K562 (cell line): Measurements from ENCODE around the gene CNOT4. TPM values are rescaled to one million over a fixed set of nuclear protein-coding genes. Genes with fewer than 3 reads are reported as not detected.

ENCODE experiments used
- ATAC-seq: fragments of 200-7000 bp; cut with Tn5 transposase; 3 replicates; pipeline ENCODE4 v1.9.1; 2020; ENCODE audit warnings: moderate library complexity
- BruUV-seq: library from RNA; stranded (reverse); fragments of 400-500 nt; replicated peaks from 2 replicates; lab custom pipeline; 2021; lab: Mats Ljungman, UMichigan
- CTCF ChIA-PET: fragments of 300-600 bp; formaldehyde crosslinking; extraction: SDS; loops from one replicate; lab custom pipeline; 2021; ENCODE audit warnings: low intra/inter-chr PET ratio; lab: Yijun Ruan, JAX
- POLR2A ChIA-PET: fragments of 300-600, 350-650 bp; sonication (Branson Sonifier 250); formaldehyde crosslinking; extraction: SDS; loops from one replicate; lab custom pipeline; 2021; ENCODE audit warnings: antibody characterized with exemption, inconsistent platforms; lab: Yijun Ruan, JAX
- DNase-seq, 4 experiments: peaks; one replicate each; pipeline versions ENCODE4 v3.0.0 to v3.0.0-alpha.2; 2011 to 2018; ENCODE audit warnings: low spot score in 3 of 4, mixed read lengths in 3 of 4; ENCODE audit errors: extremely low read depth in 1 of 4
- FAIRE-seq: peaks from 2 replicates; lab custom pipeline; 2011; peaks lifted over from hg19 to GRCh38; lab: Jason Lieb, UNC
- H2AFZ ChIP-seq: 2 replicates; pipeline ENCODE4 v1.6.0; 2011; ENCODE audit warnings: low read depth, low read length, control low read depth, inconsistent platforms
- H3K27ac ChIP-seq: fragments of 200-600 bp; 3 replicates; pipeline ENCODE4 v1.8.0; 2011; ENCODE audit warnings: low read depth, mild to moderate bottlenecking, control low read depth, inconsistent platforms, low read length, moderate library complexity, mixed read lengths; ENCODE audit errors: extremely low read depth
- H3K27me3 ChIP-seq, 2 experiments: fragments of 300-600 bp in 1 of 2; 2 replicates in 1 of 2; 3 replicates in 1 of 2; pipeline versions ENCODE4 v1.6.0 to v1.8.0; 2011; ENCODE audit warnings: inconsistent platforms in 2 of 2, low read length in 2 of 2, mild to moderate bottlenecking in 1 of 2, mixed read lengths in 1 of 2, moderate library complexity in 1 of 2; ENCODE audit not compliant: control insufficient read depth in 2 of 2, insufficient read depth in 2 of 2
- H3K36me3 ChIP-seq: fragments of 300-600 bp; 3 replicates; pipeline ENCODE4 v1.8.0; 2011; ENCODE audit warnings: mild to moderate bottlenecking, low read length, inconsistent platforms; ENCODE audit not compliant: control insufficient read depth, insufficient read depth
- H3K4me1 ChIP-seq, 2 experiments: fragments of 200-600 bp in 1 of 2; replicated peaks in 1 of 2; 2 replicates in 1 of 2; 3 replicates in 1 of 2; pipeline versions ENCODE4 v1.5.1 to v1.8.0; 2011; ENCODE audit warnings: inconsistent platforms in 2 of 2, low read length in 2 of 2, mild to moderate bottlenecking in 1 of 2, mixed read lengths in 1 of 2, moderate library complexity in 1 of 2; ENCODE audit not compliant: control insufficient read depth in 2 of 2, insufficient read depth in 2 of 2
- H3K4me2 ChIP-seq: 2 replicates; pipeline ENCODE4 v1.6.1; 2011; ENCODE audit warnings: low read length, control low read depth, inconsistent platforms, mixed read lengths; ENCODE audit not compliant: insufficient read depth
- H3K4me3 ChIP-seq: fragments of 200-600 bp; sonication (generic), shearing (Covaris generic); 2 replicates; pipeline ENCODE4 v1.5.1; 2016; ENCODE audit warnings: control low read depth, inconsistent platforms
- H3K79me2 ChIP-seq: fragments of 200-600 bp; 3 replicates; pipeline ENCODE4 v1.8.0; 2011; ENCODE audit warnings: low read length, inconsistent platforms; ENCODE audit not compliant: control insufficient read depth, insufficient read depth
- H3K9ac ChIP-seq, 2 experiments: 2 replicates each; pipeline versions ENCODE4 v1.6.0 to v1.6.1; 2011; ENCODE audit warnings: low read depth in 2 of 2, low read length in 2 of 2, control low read depth in 1 of 2, inconsistent platforms in 1 of 2, mild to moderate bottlenecking in 1 of 2, mixed read lengths in 1 of 2; ENCODE audit not compliant: insufficient read depth in 1 of 2
- H3K9me1 ChIP-seq: one replicate; pipeline ENCODE4 v1.6.0; 2011; ENCODE audit warnings: inconsistent platforms, mild to moderate bottlenecking, low read length, moderate library complexity; ENCODE audit not compliant: control insufficient read depth, insufficient read depth
- H3K9me3 ChIP-seq: replicated peaks from 2 replicates; pipeline ENCODE4 v1.5.1; 2011; ENCODE audit warnings: low read depth, low read length, inconsistent platforms; ENCODE audit not compliant: control insufficient read depth, insufficient read depth
- H4K20me1 ChIP-seq: replicated peaks from 2 replicates; pipeline ENCODE4 v1.6.1; 2011; ENCODE audit warnings: low read length, inconsistent platforms, mixed read lengths; ENCODE audit not compliant: control insufficient read depth, insufficient read depth
- CCNT2 ChIP-seq: IDR thresholded peaks from 2 replicates; pipeline ENCODE4 v1.6.1; 2011; ENCODE audit warnings: borderline replicate concordance, low read depth, mild to moderate bottlenecking, moderate library complexity, mixed read lengths, low read length; ENCODE audit not compliant: insufficient read length; ENCODE audit errors: extremely low read depth
- EHMT2 ChIP-seq: fragments of 450-650 bp; IDR thresholded peaks from 2 replicates; pipeline ENCODE4 v1.6.1; 2018; ENCODE audit warnings: antibody characterized with exemption
- HMGXB4 ChIP-seq: sonication (generic); formaldehyde crosslinking; IDR thresholded peaks from 2 replicates; pipeline ENCODE4 v1.8.1; 2023; ENCODE audit warnings: mild to moderate bottlenecking, missing genetic modification reagents
- MECOM ChIP-seq: fragments of 250-450 bp; sonication (Bioruptor Pico); IDR thresholded peaks from 2 replicates; pipeline ENCODE4 v1.8.0; 2022; ENCODE audit warnings: inconsistent platforms
- NR2C2 ChIP-seq, 2 experiments: fragments of 200-800 bp in 1 of 2; sonication (Bioruptor generic) in 1 of 2; sonication (generic) in 1 of 2; formaldehyde crosslinking in 1 of 2; IDR thresholded peaks; 2 replicates each; pipeline versions ENCODE4 v1.6.1 to v1.8.0; 2016 to 2022; ENCODE audit warnings: mild to moderate bottlenecking in 1 of 2, missing compliant biosample characterization in 1 of 2, missing genetic modification characterization in 1 of 2, missing genetic modification reagents in 1 of 2
- PHB ChIP-seq: fragments of 250-450 bp; sonication (Bioruptor Pico); IDR thresholded peaks from 2 replicates; pipeline ENCODE4 v1.5.0; 2021
- RCOR1 ChIP-seq, 2 experiments: IDR thresholded peaks; 2 replicates each; pipeline ENCODE4 v1.6.1; 2012; ENCODE audit warnings: low read depth in 2 of 2, low read length in 2 of 2, borderline replicate concordance in 1 of 2, improper control_type of control experiment in 1 of 2
- RUNX1 ChIP-seq: sonication (generic); IDR thresholded peaks from 2 replicates; pipeline ENCODE4 v1.6.1; 2016; ENCODE audit warnings: antibody characterized with exemption, low read depth
- SMC3 ChIP-seq: conservative IDR thresholded peaks from 2 replicates; pipeline ENCODE4 v1.6.1; 2011; ENCODE audit warnings: low read depth, low read length, improper control_type of control experiment; ENCODE audit not compliant: insufficient read depth
- TBP ChIP-seq: optimal IDR thresholded peaks from 2 replicates; pipeline ENCODE3; 2011; ENCODE audit warnings: low read depth, low read length, improper control_type of control experiment
- VEZF1 ChIP-seq: fragments of 200-800 bp; sonication (Bioruptor generic); IDR thresholded peaks from 2 replicates; pipeline ENCODE4 v1.6.1; 2017; ENCODE audit warnings: missing genetic modification characterization, missing compliant biosample characterization
- XRCC5 ChIP-seq: fragments of 200-400 bp; formaldehyde crosslinking; IDR thresholded peaks from 2 replicates; pipeline ENCODE4 v1.6.1; 2017; ENCODE audit warnings: low read depth, mild to moderate bottlenecking, low read length
- ZNF766 ChIP-seq: fragments of 200-800 bp; sonication (Bioruptor generic); conservative IDR thresholded peaks from 2 replicates; pipeline ENCODE4 v1.6.1; 2016; ENCODE audit warnings: missing genetic modification characterization, missing compliant biosample characterization
- WGBS: fragments of 100-300 bp; shearing (Covaris generic); methylation state at CpG from one replicate; pipeline ENCODE4 v1.1.6; 2016; ENCODE audit warnings: low coverage, mixed read lengths; ENCODE audit not compliant: insufficient coverage; ENCODE audit errors: missing lambda C conversion rate; 5-methylcytosine and 5-hydroxymethylcytosine counted together
- in situ Hi-C: fragments of 300-500 bp; cut with MboI; formaldehyde crosslinking; loops from 4 replicates; pipeline ENCODE4 v1.15.0; 2018; ENCODE audit warnings: inconsistent platforms, mixed read lengths
- intact Hi-C: fragments of 100-400 bp; cut with micrococcal nuclease; formaldehyde crosslinking; loops from 2 replicates; pipeline ENCODE4 v1.14.2; 2022
- polyA plus RNA-seq, 8 experiments: library from polyadenylated mRNA; depleted of rRNA in 4 of 8; stranded (reverse) in 5 of 8; unstranded in 3 of 8; fragments of >200 nt; fragmentation: Nextera tagmentation in 2 of 8; fragmentation: Illumina TruSeq in 1 of 8; extraction: Ambion mirVana in 2 of 8; extraction: Trizol in 1 of 8; gene quantifications; 2 replicates each; pipeline versions ENCODE4 v1.2.1 to v1.2.3, GENCODE V29; 2011 to 2014; ENCODE audit warnings: inconsistent platforms in 1 of 8, missing spikeins in 1 of 8
- total RNA-seq, 7 experiments: library from RNA; depleted of rRNA in 6 of 7; stranded (reverse); fragments of >200 nt in 6 of 7; fragmentation: Illumina TruSeq in 2 of 7; extraction: Trizol in 2 of 7; gene quantifications; 2 replicates each; pipeline versions ENCODE4 v1.2.1 to v1.2.3, GENCODE V29; 2011 to 2021; ENCODE audit warnings: low replicate concordance in 1 of 7
- TF ChIP-seq, protein P1 (sequence below): fragments of 450-650 bp; IDR thresholded peaks from 2 replicates; pipeline ENCODE4 v1.7.0; 2016; ENCODE audit warnings: borderline replicate concordance

The CNOT4 gene
- total and polyA plus RNA-seq, 9 of the 15 experiments (the other 6 are each of a cell fraction or from before 2014, with no cell fraction given) = 8.6 to 24.1 (median 15.4) TPM

- ChIA-PET CTCF (interaction anchor here (0.7 to 2.7 kb wide), 2 partner anchors 54 to 62 kb away, joined by 3 to 43 read pairs; no protein-coding TSS in a partner anchor), POLR2A (interaction anchor here (0.6 to 0.9 kb wide), 3 partner anchors 10 to 348 kb away, joined by 3 to 4 read pairs (median 3); no protein-coding TSS in a partner anchor)
- Histone ChIP-seq H3K9me3 (peaks cover 4% of the 10 kb centered on the region; the same call in 1 of the 2 replicates), H3K9me1 (no peaks in the 10 kb centered on the region), H3K4me2 (no peak overlapping the region), H4K20me1 (0 out of 2 replicates have a peak, but pooled peaks cover 1% of the 10 kb centered on the region), H3K27ac (no peak overlapping the region), H3K27me3 (peaks cover 8 to 27% of the 10 kb centered on the region in 2 experiments; a peak in 4 of 5 replicates), H3K36me3 (no peaks in the 10 kb centered on the region), H2AFZ (no peak overlapping the region), H3K4me1 (no peaks in the 10 kb centered on the region), H3K9ac (no peak overlapping the region), H3K4me3 (no peak overlapping the region), H3K79me2 (no peaks in the 10 kb centered on the region)
- peak; percentile 66 to 77 (median 70) for DNase-seq
- no TSS peak for BruUV-seq
- FAIRE-seq = no peak
- WGBS = under 1% methylated on average over 9 of the region's 9 CpGs
- in situ Hi-C loops = no loop called here
- ATAC-seq = peak; percentile 94
- intact Hi-C loops = loop anchor here (1.0 kb wide), 1 partner anchor 54 kb away; no protein-coding TSS in a partner anchor
- TF ChIP-seq, protein P1, sequence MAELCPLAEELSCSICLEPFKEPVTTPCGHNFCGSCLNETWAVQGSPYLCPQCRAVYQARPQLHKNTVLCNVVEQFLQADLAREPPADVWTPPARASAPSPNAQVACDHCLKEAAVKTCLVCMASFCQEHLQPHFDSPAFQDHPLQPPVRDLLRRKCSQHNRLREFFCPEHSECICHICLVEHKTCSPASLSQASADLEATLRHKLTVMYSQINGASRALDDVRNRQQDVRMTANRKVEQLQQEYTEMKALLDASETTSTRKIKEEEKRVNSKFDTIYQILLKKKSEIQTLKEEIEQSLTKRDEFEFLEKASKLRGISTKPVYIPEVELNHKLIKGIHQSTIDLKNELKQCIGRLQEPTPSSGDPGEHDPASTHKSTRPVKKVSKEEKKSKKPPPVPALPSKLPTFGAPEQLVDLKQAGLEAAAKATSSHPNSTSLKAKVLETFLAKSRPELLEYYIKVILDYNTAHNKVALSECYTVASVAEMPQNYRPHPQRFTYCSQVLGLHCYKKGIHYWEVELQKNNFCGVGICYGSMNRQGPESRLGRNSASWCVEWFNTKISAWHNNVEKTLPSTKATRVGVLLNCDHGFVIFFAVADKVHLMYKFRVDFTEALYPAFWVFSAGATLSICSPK = no peak
- TF ChIP-seq RUNX1 (no peak), ZNF766 (CRISPR knock-in tag) (peak; percentile 48; the same call in 1 of the 2 replicates), NR2C2 (CRISPR knock-in tag; IDR thresholded peaks at IDR 0.05) (0 out of 2 replicates have a peak, but pooled peaks have one; percentile 42), NR2C2 (tag; IDR thresholded peaks at IDR 0.05) (no peak), VEZF1 (CRISPR knock-in tag) (peak; percentile 45), MECOM (CRISPR knock-in tag) (0 out of 2 replicates have a peak, but pooled peaks have one; percentile 45), CCNT2 (no peak), SMC3 (peak; percentile 72), RCOR1 (IDR thresholded peaks at IDR 0.05; ENCODE audit: borderline replicate concordance in 1 of 2, low read depth in 2 of 2, low read length in 2 of 2) (peak in 1 of 2 experiments; percentile 52; a peak in 1 of 4 replicates), HMGXB4 (CRISPR knock-in tag) (no peak), EHMT2 (peak; percentile 98), XRCC5 (0 out of 2 replicates have a peak, but pooled peaks have one; percentile 42), PHB (CRISPR knock-in tag) (no peak), TBP (no peak)
These were observed 174.2 kb downstream of the CNOT4 start for GRCh38 chr7:135335628-135336139.
